Testis (tissue), 5 donors: ENCODE data around the gene CDK5RAP3. TPM values are rescaled to one million over a fixed set of nuclear protein-coding genes. Genes with fewer than 3 reads are reported as not detected.

Experiments used
- DNase-seq: peaks from one replicate; pipeline ENCODE4 v3.0.0-alpha.2; 2019
- H3K27ac ChIP-seq, 2 donors: fragments of 200-600 bp; sonication (generic); one replicate each; pipeline ENCODE4 v1.5.1; 2019
- H3K27me3 ChIP-seq: fragments of 200-600 bp; sonication (generic); one replicate; pipeline ENCODE4 v1.5.1; 2019
- H3K36me3 ChIP-seq: fragments of 200-600 bp; sonication (generic); one replicate; pipeline ENCODE4 v1.5.1; 2017; ENCODE audit warnings: low read depth; ENCODE audit errors: missing control alignments
- H3K4me1 ChIP-seq: fragments of 200-600 bp; sonication (generic); one replicate; pipeline ENCODE4 v1.5.1; 2019
- H3K4me3 ChIP-seq, 2 donors: fragments of 200-600 bp; sonication (generic); one replicate each; pipeline ENCODE4 v1.5.1; 2017 to 2019
- H3K9me3 ChIP-seq: fragments of 200-600 bp; sonication (generic); one replicate; pipeline ENCODE4 v1.5.1; 2017
- POLR2A ChIP-seq: fragments of 450-650 bp; IDR thresholded peaks from one replicate; pipeline ENCODE4 v1.6.1; 2017; ENCODE audit warnings: antibody characterized with exemption, mild to moderate bottlenecking, moderate library complexity
- WGBS, 2 donors: methylation state at CpG; one replicate each; pipeline ENCODE4 v1.1.5; 2018; 5-methylcytosine and 5-hydroxymethylcytosine counted together
- intact Hi-C: fragments of 100-400 bp; cut with DNase I; formaldehyde crosslinking; loops from one replicate; pipeline ENCODE4 v1.15.1; 2023; ENCODE audit warnings: low total_unique reads
- long read RNA-seq, 2 donors: transcript quantifications; one replicate each; lab custom pipeline, GENCODE V29; 2026
- polyA plus RNA-seq: library from polyadenylated mRNA; stranded (reverse); fragments of 350-450 nt; fragmentation: Illumina TruSeq; extraction: RNeasy Lipid Tissue Mini Kit (QIAGEN cat#74804); gene quantifications from one replicate; pipeline ENCODE4 v1.2.3, GENCODE V29; 2014; ENCODE audit warnings: low read depth, low replicate concordance; ENCODE audit not compliant: insufficient read depth
- total RNA-seq, 2 donors: library from RNA; depleted of rRNA; stranded (reverse); fragments of >200 nt; gene quantifications; one replicate each; pipeline ENCODE4 v1.2.3, GENCODE V29; 2016
- TF ChIP-seq, protein P1 (sequence below), 3 experiments: fragments of 450-650 bp in 2 of 3; fragments of 200-600 bp in 1 of 3; sonication (generic) in 1 of 3; IDR thresholded peaks; one replicate each; pipeline ENCODE4 v1.5.1; 2016 to 2019; ENCODE audit warnings: antibody characterized with exemption in 3 of 3, mild to moderate bottlenecking in 2 of 3, moderate library complexity in 1 of 3

Gene CDK5RAP3, protein sequence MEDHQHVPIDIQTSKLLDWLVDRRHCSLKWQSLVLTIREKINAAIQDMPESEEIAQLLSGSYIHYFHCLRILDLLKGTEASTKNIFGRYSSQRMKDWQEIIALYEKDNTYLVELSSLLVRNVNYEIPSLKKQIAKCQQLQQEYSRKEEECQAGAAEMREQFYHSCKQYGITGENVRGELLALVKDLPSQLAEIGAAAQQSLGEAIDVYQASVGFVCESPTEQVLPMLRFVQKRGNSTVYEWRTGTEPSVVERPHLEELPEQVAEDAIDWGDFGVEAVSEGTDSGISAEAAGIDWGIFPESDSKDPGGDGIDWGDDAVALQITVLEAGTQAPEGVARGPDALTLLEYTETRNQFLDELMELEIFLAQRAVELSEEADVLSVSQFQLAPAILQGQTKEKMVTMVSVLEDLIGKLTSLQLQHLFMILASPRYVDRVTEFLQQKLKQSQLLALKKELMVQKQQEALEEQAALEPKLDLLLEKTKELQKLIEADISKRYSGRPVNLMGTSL
- total RNA-seq (100 to 1,000 TPM; 221 to 281 TPM), polyA plus RNA-seq (192 TPM)
- long read RNA-seq, donor 1, transcript CDK5RAP3-201 (14 exons, 1,866 nt), result major isoform, 14 of 48 reads
- long read RNA-seq, donor 1, transcript CDK5RAP3-231 (12 exons, 2,759 nt), result minor isoform, 7 of 48 reads
- long read RNA-seq, donor 1, transcript CDK5RAP3-225 (2 exons, 2,455 nt), result minor isoform, 11 of 48 reads
- long read RNA-seq, donor 1, partial matches to known transcripts, result 11 of 48 reads
- long read RNA-seq, donor 1, other reads (novel, unspliced or antisense), result 0 of 48 reads
- long read RNA-seq, donor 2, transcript CDK5RAP3-201 (14 exons, 1,866 nt), result major isoform, 7 of 18 reads
- long read RNA-seq, donor 2, transcript CDK5RAP3-225 (2 exons, 2,455 nt), result major isoform, 7 of 18 reads
- long read RNA-seq, donor 2, partial matches to known transcripts, result 0 of 18 reads
- long read RNA-seq, donor 2, other reads (novel, unspliced or antisense), result 0 of 18 reads

DNA sequence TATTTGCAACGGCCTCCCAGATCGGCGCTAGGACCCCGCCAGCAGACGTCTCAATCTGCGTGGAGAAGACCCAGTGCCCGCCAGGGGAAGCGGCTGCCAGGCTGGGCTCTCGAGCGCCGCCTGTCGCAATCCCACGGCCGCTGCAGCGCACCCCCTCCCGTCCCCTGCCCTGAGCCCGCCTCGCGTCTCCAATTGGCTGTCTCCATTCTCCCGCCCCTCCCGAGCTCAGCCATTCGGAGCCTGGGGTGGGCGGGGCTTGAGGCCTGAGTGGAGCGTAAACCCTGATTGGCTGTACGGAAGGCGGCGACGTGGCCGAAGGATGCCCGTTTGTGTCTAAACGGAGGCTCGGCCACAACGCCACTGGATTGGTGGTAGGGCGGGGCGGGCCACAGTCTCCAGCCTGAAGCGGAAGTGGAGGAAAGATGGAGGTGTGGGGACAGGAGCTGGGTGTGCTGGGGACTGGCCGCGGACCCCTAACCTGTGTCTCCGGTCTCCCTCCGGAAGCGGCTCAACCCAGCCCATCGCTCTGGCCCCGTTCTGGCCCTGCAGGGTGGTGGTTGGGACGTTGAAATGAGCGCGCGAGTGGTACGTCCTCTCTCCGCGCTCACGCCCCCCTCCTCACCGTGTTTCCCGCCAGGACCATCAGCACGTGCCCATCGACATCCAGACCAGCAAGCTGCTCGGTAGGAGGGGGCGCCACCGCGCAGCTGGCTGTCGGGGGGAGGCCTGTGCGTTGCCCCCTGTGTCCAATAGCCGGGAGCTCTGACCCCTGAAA, at the start of gene CDK5RAP3:
TSS of gene CDK5RAP3 (plus strand) at position 389 of the 775 bp plus-strand sequence. CDS start at position 423, 34 bp downstream.
- no peaks in the 10 kb centered on the region for H3K36me3 ChIP-seq
- H3K4me1 ChIP-seq, result peaks cover 38% of the 10 kb centered on the region
- no peaks in the 10 kb centered on the region for H3K9me3 ChIP-seq
- peak within 1 kb of the TSS; percentile 72 to 75 for H3K27ac ChIP-seq
- DNase-seq, result peak; percentile 100
- no peak for TF ChIP-seq POLR2A
- TF ChIP-seq, protein P1, sequence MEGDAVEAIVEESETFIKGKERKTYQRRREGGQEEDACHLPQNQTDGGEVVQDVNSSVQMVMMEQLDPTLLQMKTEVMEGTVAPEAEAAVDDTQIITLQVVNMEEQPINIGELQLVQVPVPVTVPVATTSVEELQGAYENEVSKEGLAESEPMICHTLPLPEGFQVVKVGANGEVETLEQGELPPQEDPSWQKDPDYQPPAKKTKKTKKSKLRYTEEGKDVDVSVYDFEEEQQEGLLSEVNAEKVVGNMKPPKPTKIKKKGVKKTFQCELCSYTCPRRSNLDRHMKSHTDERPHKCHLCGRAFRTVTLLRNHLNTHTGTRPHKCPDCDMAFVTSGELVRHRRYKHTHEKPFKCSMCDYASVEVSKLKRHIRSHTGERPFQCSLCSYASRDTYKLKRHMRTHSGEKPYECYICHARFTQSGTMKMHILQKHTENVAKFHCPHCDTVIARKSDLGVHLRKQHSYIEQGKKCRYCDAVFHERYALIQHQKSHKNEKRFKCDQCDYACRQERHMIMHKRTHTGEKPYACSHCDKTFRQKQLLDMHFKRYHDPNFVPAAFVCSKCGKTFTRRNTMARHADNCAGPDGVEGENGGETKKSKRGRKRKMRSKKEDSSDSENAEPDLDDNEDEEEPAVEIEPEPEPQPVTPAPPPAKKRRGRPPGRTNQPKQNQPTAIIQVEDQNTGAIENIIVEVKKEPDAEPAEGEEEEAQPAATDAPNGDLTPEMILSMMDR (IDR thresholded peaks at IDR 0.05), result peak; percentile 97 to 99 (median 99)
- no peaks in the 10 kb centered on the region for H3K27me3 ChIP-seq
- WGBS, 2 donors, result 0% methylated on average over 8 to 39 of the region's 62 CpGs
- peak within 1 kb of the TSS; percentile 78 to 95 for H3K4me3 ChIP-seq
- intact Hi-C loops, result no loop called here

DNA sequence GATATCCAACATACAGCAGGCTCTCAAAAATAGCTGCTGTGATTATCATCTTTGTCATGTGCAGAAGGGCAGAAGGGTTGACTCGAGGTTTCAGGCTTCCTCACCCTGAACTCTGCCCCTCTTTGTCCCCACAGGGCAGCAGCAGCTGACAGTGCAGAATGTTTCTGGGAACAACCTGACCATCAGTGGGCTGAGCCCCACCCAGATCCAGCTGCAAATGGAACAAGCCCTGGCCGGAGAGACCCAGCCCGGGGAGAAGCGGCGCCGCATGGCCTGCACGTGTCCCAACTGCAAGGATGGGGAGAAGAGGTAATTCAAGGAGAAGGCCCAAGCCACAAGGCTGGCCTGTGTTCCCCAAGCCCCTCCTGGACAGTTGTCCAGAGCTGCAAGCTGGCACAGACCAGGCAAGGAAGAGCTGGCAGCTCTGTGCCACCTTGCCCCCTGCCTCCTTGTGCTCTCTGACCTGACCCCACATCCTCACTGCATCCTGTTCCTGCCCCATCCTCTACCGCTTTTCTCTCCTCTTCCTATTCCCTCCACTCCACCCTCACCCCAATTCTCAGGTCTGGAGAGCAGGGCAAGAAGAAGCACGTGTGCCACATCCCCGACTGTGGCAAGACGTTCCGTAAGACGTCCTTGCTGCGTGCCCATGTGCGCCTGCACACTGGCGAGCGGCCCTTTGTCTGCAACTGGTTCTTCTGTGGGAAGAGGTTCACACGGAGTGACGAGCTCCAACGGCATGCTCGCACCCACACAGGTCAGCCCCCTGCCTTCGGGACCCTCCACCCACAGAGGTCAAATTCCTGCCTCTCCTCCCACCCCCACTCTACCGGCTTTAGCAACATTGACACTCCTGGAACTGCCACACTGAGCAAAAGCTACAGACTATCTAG, 45.9 kb upstream of the CDK5RAP3 start:
- peaks cover 8% of the 10 kb centered on the region for H3K4me1 ChIP-seq

DNA sequence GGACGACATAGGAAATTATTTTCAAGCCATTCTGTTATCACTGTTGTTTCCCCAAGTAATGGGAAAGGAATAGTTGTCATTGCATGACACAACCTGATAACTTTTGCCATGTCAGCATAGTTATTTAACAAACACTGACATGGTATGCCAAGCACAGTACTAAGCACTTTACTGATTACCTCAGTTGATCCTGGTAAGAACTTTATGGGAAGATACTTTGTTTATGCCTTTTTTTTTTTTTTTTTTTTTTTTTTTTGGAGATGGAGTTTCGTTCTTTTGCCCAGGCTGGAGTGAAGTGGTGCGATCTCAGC, 45.3 kb upstream of the CDK5RAP3 start:
- peaks cover 8% of the 10 kb centered on the region for H3K4me1 ChIP-seq
- H3K36me3 ChIP-seq, result no peaks in the 10 kb centered on the region
- H3K4me3 ChIP-seq, result no peak overlapping the region
- WGBS, 2 donors, result 76 to 79% methylated on average over 2 to 3 of the region's 3 CpGs
- H3K9me3 ChIP-seq, result no peaks in the 10 kb centered on the region
- no peak overlapping the region for H3K27ac ChIP-seq
- DNase-seq, result no peak
- no peaks in the 10 kb centered on the region for H3K27me3 ChIP-seq
- TF ChIP-seq, protein P1 (IDR thresholded peaks at IDR 0.05), result no peak
- no peak for TF ChIP-seq POLR2A
- intact Hi-C loops, result no loop called here

More for the DNA sequence above, 45.9 kb upstream of the CDK5RAP3 start:
- H3K36me3 ChIP-seq, result no peaks in the 10 kb centered on the region
- H3K9me3 ChIP-seq, result no peaks in the 10 kb centered on the region
- H3K27ac ChIP-seq, result no peak overlapping the region
- intact Hi-C loops, result no loop called here
- peak; percentile 52 for DNase-seq
- H3K4me3 ChIP-seq, result no peak overlapping the region
- TF ChIP-seq, protein P1 (IDR thresholded peaks at IDR 0.05), result no peak
- TF ChIP-seq POLR2A, result no peak
- WGBS, 2 donors, result 81 to 86% methylated on average over 17 to 23 of the region's 23 CpGs
- no peaks in the 10 kb centered on the region for H3K27me3 ChIP-seq
